Rectal smooth muscle tissue (tissue), 1 donor: Measurements from ENCODE around the gene SLC16A12.

Experiments
- H3K27ac ChIP-seq: one replicate; pipeline ENCODE4 v1.7.0; 2013; ENCODE audit warnings: low read depth, low read length, inconsistent platforms
- H3K27me3 ChIP-seq: one replicate; pipeline ENCODE4 v1.7.0; 2013; ENCODE audit warnings: low read length; ENCODE audit not compliant: control insufficient read depth, insufficient read depth
- H3K36me3 ChIP-seq: one replicate; pipeline ENCODE4 v1.7.0; 2013; ENCODE audit warnings: low read length; ENCODE audit not compliant: control insufficient read depth, insufficient read depth
- H3K4me1 ChIP-seq: one replicate; pipeline ENCODE4 v1.7.0; 2013; ENCODE audit warnings: low read length; ENCODE audit not compliant: control insufficient read depth, insufficient read depth
- H3K4me3 ChIP-seq: one replicate; pipeline ENCODE4 v1.7.0; 2013; ENCODE audit warnings: low read length
- H3K9ac ChIP-seq: one replicate; pipeline ENCODE4 v1.7.0; 2013; ENCODE audit warnings: low read length

SLC16A12 gene

GRCh38 chr10:89494575-89494974, 40.8 kb downstream of the SLC16A12 start:
- no peaks in the 10 kb centered on the region for H3K27me3 ChIP-seq
- no peak overlapping the region for H3K9ac ChIP-seq
- no peaks in the 10 kb centered on the region for H3K4me1 ChIP-seq
- no peak overlapping the region for H3K27ac ChIP-seq
- no peak overlapping the region for H3K4me3 ChIP-seq
- H3K36me3 ChIP-seq = no peaks in the 10 kb centered on the region

GRCh38 chr10:89494068-89494467, 41.3 kb downstream of the SLC16A12 start:
- H3K4me3 ChIP-seq = no peak overlapping the region
- no peak overlapping the region for H3K27ac ChIP-seq
- no peaks in the 10 kb centered on the region for H3K27me3 ChIP-seq
- H3K9ac ChIP-seq = no peak overlapping the region
- no peaks in the 10 kb centered on the region for H3K36me3 ChIP-seq
- no peaks in the 10 kb centered on the region for H3K4me1 ChIP-seq

GRCh38 chr10:89491932-89492331, 43.5 kb downstream of the SLC16A12 start:
- H3K4me1 ChIP-seq = no peaks in the 10 kb centered on the region
- H3K9ac ChIP-seq = no peak overlapping the region
- H3K27ac ChIP-seq = no peak overlapping the region
- no peak overlapping the region for H3K4me3 ChIP-seq
- H3K27me3 ChIP-seq = no peaks in the 10 kb centered on the region
- no peaks in the 10 kb centered on the region for H3K36me3 ChIP-seq

- Histone ChIP-seq H3K27ac (no peak overlapping the region), H3K4me1 (no peaks in the 10 kb centered on the region), H3K27me3 (no peaks in the 10 kb centered on the region), H3K36me3 (no peaks in the 10 kb centered on the region), H3K4me3 (no peak overlapping the region), H3K9ac (no peak overlapping the region)
Observed at GRCh38 chr10:89490596-89491335, 44.6 kb downstream of the SLC16A12 start.

- no peak overlapping the region for H3K4me3 ChIP-seq
- no peaks in the 10 kb centered on the region for H3K27me3 ChIP-seq
- H3K9ac ChIP-seq = no peak overlapping the region
- peaks cover 24% of the 10 kb centered on the region for H3K4me1 ChIP-seq
- H3K36me3 ChIP-seq = no peaks in the 10 kb centered on the region
- H3K27ac ChIP-seq = no peak overlapping the region
Observed at GRCh38 chr10:89482256-89482655, 53.1 kb downstream of the SLC16A12 start.

GRCh38 chr10:89481662-89482061, 53.7 kb downstream of the SLC16A12 start:
- no peak overlapping the region for H3K27ac ChIP-seq
- peaks cover 26% of the 10 kb centered on the region for H3K4me1 ChIP-seq
- no peaks in the 10 kb centered on the region for H3K27me3 ChIP-seq
- H3K4me3 ChIP-seq = no peak overlapping the region
- H3K36me3 ChIP-seq = no peaks in the 10 kb centered on the region
- no peak overlapping the region for H3K9ac ChIP-seq

- Histone ChIP-seq H3K4me3 (no peak overlapping the region), H3K4me1 (peaks cover 42% of the 10 kb centered on the region), H3K36me3 (no peaks in the 10 kb centered on the region), H3K27ac (no peak overlapping the region), H3K27me3 (no peaks in the 10 kb centered on the region), H3K9ac (no peak overlapping the region)
Observed at GRCh38 chr10:89479771-89480446, 55.5 kb downstream of the SLC16A12 start.

- Histone ChIP-seq H3K27ac (peak overlapping the region; percentile 27), H3K36me3 (no peaks in the 10 kb centered on the region), H3K27me3 (no peaks in the 10 kb centered on the region), H3K9ac (no peak overlapping the region), H3K4me1 (peaks cover 42% of the 10 kb centered on the region), H3K4me3 (no peak overlapping the region)
Observed at GRCh38 chr10:89478739-89479654, 56.4 kb downstream of the SLC16A12 start.

- H3K27me3 ChIP-seq = no peaks in the 10 kb centered on the region
- peaks cover 42% of the 10 kb centered on the region for H3K4me1 ChIP-seq
- H3K4me3 ChIP-seq = no peak overlapping the region
- no peak overlapping the region for H3K27ac ChIP-seq
- no peaks in the 10 kb centered on the region for H3K36me3 ChIP-seq
- H3K9ac ChIP-seq = no peak overlapping the region
Observed at GRCh38 chr10:89478085-89478738, 57.2 kb downstream of the SLC16A12 start.

GRCh38 chr10:89476150-89476549, 59.2 kb downstream of the SLC16A12 start:
- H3K4me3 ChIP-seq = no peak overlapping the region
- H3K27ac ChIP-seq = peak overlapping the region; percentile 56
- no peaks in the 10 kb centered on the region for H3K27me3 ChIP-seq
- H3K4me1 ChIP-seq = peaks cover 40% of the 10 kb centered on the region
- no peak overlapping the region for H3K9ac ChIP-seq
- H3K36me3 ChIP-seq = no peaks in the 10 kb centered on the region

GRCh38 chr10:89475591-89475998, 59.8 kb downstream of the SLC16A12 start:
- Histone ChIP-seq H3K9ac (no peak overlapping the region), H3K27ac (peak overlapping the region; percentile 56), H3K36me3 (no peaks in the 10 kb centered on the region), H3K27me3 (no peaks in the 10 kb centered on the region), H3K4me3 (no peak overlapping the region), H3K4me1 (peaks cover 37% of the 10 kb centered on the region)

- Histone ChIP-seq H3K27ac (peak overlapping the region; percentile 56), H3K36me3 (no peaks in the 10 kb centered on the region), H3K27me3 (no peaks in the 10 kb centered on the region), H3K4me1 (peaks cover 32% of the 10 kb centered on the region), H3K9ac (no peak overlapping the region), H3K4me3 (no peak overlapping the region)
Observed at GRCh38 chr10:89475125-89475524, 60.3 kb downstream of the SLC16A12 start.
